Sigmoid colon (tissue), 7 donors: ENCODE results near the gene NTHL1. TPM values are rescaled to one million over a fixed set of nuclear protein-coding genes. Genes with fewer than 3 reads are reported as not detected.
A peak's percentile ranks its signal among the peaks of the same experiment; 100 is the strongest.

Experiments used
- DNase-seq: peaks from one replicate; pipeline ENCODE4 v3.0.0-alpha.2; 2019
- H3K27ac ChIP-seq, 4 donors: fragments of 200-600 bp; sonication (generic); one replicate each; pipeline ENCODE4 v1.5.1; 2016 to 2019; ENCODE audit warnings: mild to moderate bottlenecking in 1 of 4
- H3K27me3 ChIP-seq, 3 donors: fragments of 200-600 bp; sonication (generic); one replicate each; pipeline ENCODE4 v1.5.1; 2019; ENCODE audit warnings: mild to moderate bottlenecking in 1 of 3
- H3K36me3 ChIP-seq, 4 donors: fragments of 200-600 bp; sonication (generic); one replicate each; pipeline ENCODE4 v1.5.1; 2016 to 2019
- H3K4me1 ChIP-seq, 4 donors: fragments of 200-600 bp; sonication (generic); one replicate each; pipeline ENCODE4 v1.5.1; 2017 to 2019
- H3K4me3 ChIP-seq, 4 donors: fragments of 200-600 bp; sonication (generic); one replicate each; pipeline ENCODE4 v1.5.1; 2017 to 2019; ENCODE audit warnings: mild to moderate bottlenecking in 2 of 4, moderate library complexity in 1 of 4
- H3K9me3 ChIP-seq, 4 donors: fragments of 200-600 bp in 3 of 4; sonication (generic) in 3 of 4; one replicate each; pipeline versions ENCODE4 v1.5.1 to v1.6.1; 2013 to 2019
- CTCF ChIP-seq, 4 experiments: fragments of 450-650 bp in 3 of 4; fragments of 200-600 bp in 1 of 4; IDR thresholded peaks; one replicate each; pipeline ENCODE4 v1.5.1; 2016 to 2019; ENCODE audit warnings: antibody characterized with exemption in 4 of 4, mild to moderate bottlenecking in 3 of 4, moderate library complexity in 2 of 4
- EP300 ChIP-seq, 4 donors: sonication (generic); formaldehyde crosslinking; IDR thresholded peaks; one replicate each; pipeline ENCODE4 v1.6.1; 2017; ENCODE audit warnings: antibody characterized with exemption in 4 of 4
- POLR2A ChIP-seq, 2 donors: fragments of 450-650 bp; IDR thresholded peaks; one replicate each; pipeline ENCODE4 v1.6.1; 2016; ENCODE audit warnings: antibody characterized with exemption in 2 of 2, mild to moderate bottlenecking in 2 of 2, moderate library complexity in 2 of 2
- POLR2AphosphoS5 ChIP-seq, 4 donors: sonication (generic); formaldehyde crosslinking; IDR thresholded peaks; one replicate each; pipeline ENCODE4 v1.6.1; 2017; ENCODE audit warnings: antibody characterized with exemption in 4 of 4
- WGBS, 2 donors: extraction: QIAGEN DNeasy Blood & Tissue Kit; methylation state at CpG; one replicate each; pipeline ENCODE4 v1.1.7; 2013; 5-methylcytosine and 5-hydroxymethylcytosine counted together
- intact Hi-C: fragments of 100-400 bp; cut with DNase I; formaldehyde crosslinking; loops from one replicate; pipeline ENCODE4 v1.15.1; 2023
- polyA plus RNA-seq, 3 donors: library from polyadenylated mRNA; stranded (reverse); fragments of 200-250 nt; gene quantifications; one replicate each; pipeline ENCODE4 v1.2.3, GENCODE V29; 2013
- total RNA-seq, 4 donors: library from RNA; depleted of rRNA; stranded (reverse); fragments of >200 nt; gene quantifications; one replicate each; pipeline ENCODE4 v1.1.0, GENCODE V29; 2016
- donor health status: healthy with polysubstance abuse.
- donor health status: Bipolar disorder and iron deficiency.
- donor health status: healthy.

Gene NTHL1
- total and polyA plus RNA-seq, 7 donors: 18.4 to 44.5 (median 28.5) TPM

GRCh38 chr16:2048116-2048543, 496 bp upstream of the NTHL1 start:
- DNase-seq: no peak
- Histone ChIP-seq H3K27me3 (no peaks in the 10 kb centered on the region), H3K36me3 (peaks cover 12 to 43% (median 17%) of the 10 kb centered on the region in 4 donors), H3K27ac (peak overlapping the region; percentile 79 to 84 (median 82)), H3K4me1 (peaks cover 0 to 35% (median 28%) of the 10 kb centered on the region in 4 donors), H3K9me3 (no peaks in the 10 kb centered on the region), H3K4me3 (peak overlapping the region; percentile 87 to 95 (median 92))
- no peak for TF ChIP-seq CTCF (IDR thresholded peaks at IDR 0.05)
- no peak for TF ChIP-seq EP300 (IDR thresholded peaks at IDR 0.05)
- no peak for TF ChIP-seq POLR2A (IDR thresholded peaks at IDR 0.05)
- TF ChIP-seq POLR2AphosphoS5 (IDR thresholded peaks at IDR 0.05): no peak
- intact Hi-C loops: no loop called here
- WGBS, 2 donors: 1% methylated on average over 30 of the region's 30 CpGs

DNA sequence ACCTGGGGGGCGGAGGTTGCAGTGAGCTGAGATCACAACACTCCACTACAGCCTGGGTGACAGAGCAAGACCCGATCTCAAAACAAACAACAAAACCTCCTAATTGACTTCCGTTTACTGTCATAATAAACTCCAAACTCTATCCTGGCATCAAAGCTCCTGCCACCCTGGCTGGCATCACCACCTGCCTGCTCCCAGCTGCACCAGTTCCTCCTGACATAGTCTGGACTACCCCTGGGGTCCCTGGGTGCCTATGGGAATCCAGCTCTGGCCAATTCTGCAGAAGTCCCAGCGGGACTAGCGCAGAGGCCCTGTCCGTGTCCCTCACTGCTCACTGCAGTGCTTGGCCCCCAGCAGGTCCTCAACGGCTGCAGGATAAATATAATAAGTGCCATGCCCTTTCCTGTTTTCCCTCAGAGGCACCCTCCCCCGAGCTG, 723 bp downstream of the NTHL1 start:
- Histone ChIP-seq H3K4me1 (peaks cover 0 to 40% (median 30%) of the 10 kb centered on the region in 4 donors), H3K27ac (peak overlapping the region; percentile 79 to 84 (median 82))
- intact Hi-C loops: loop anchor here (2.0 kb wide), 1 partner anchor 20 kb away; the partner anchor contains the start of gene NHERF2

DNA sequence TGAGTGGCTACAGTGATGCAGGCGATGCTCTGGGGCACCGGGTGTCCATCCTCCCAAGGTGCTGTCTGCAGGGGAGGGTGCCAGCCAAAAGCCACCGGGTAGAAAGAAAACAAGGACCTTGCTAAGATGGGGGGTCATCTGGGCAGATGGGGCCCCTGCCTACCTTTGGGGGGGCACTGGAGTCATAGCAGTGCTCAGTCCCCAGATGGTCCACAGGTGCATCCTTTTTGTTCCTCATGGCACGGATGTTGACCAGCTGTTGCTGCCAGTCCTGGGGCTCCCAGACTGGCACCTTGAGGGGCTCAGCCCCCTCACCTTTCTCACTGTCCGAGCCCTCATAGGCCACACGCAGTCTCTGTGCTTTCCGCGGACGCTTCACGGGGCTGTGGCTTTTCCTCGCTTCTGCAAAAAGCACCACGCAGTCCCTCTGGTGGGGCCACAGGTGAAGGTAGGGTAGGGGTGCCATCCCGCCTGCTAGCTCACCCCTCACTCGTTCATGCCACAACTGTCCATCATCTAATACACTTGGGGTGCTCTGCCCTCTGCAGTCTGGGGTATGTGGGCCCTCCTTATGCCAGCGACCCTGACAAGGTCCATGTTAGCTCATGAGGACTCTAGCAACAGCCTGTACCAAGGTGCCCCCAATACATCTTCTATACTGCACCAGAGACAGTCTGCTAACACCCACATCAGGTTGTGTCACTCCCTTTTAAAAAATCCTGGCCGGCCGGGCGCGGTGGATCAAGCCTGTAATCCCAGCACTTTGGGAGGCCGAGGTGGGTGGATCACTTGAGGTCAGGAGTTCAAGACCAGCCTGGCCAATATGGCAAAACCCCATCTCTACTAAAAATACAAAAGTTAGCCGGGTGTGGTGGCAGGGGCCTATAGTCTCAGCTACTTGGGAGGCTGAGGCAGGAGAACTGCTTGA, 1.4 kb downstream of the NTHL1 start:
- no peak for TF ChIP-seq EP300 (IDR thresholded peaks at IDR 0.05)
- H3K36me3 ChIP-seq: peaks cover 5 to 28% (median 8%) of the 10 kb centered on the region in 4 donors
- H3K4me1 ChIP-seq: peaks cover 0 to 40% (median 30%) of the 10 kb centered on the region in 4 donors
- peak overlapping the region in 2 of 4 donors; percentile 95 for H3K4me3 ChIP-seq
- no peaks in the 10 kb centered on the region for H3K9me3 ChIP-seq
- H3K27me3 ChIP-seq: no peaks in the 10 kb centered on the region
- 70 to 82% methylated on average over 21 of the region's 21 CpGs for WGBS, 2 donors
- peak overlapping the region; percentile 79 to 84 (median 82) for H3K27ac ChIP-seq
- DNase-seq: no peak
- intact Hi-C loops: loop anchor here (2.0 kb wide), 1 partner anchor 19 kb away; the partner anchor contains the start of gene NHERF2

More for the DNA sequence above, 723 bp downstream of the NTHL1 start:
- no peaks in the 10 kb centered on the region for H3K27me3 ChIP-seq
- WGBS, 2 donors: 7 to 24% methylated on average over 8 of the region's 8 CpGs
- H3K36me3 ChIP-seq: peaks cover 6 to 35% (median 10%) of the 10 kb centered on the region in 4 donors
- H3K4me3 ChIP-seq: peak overlapping the region; percentile 87 to 95 (median 92)
- no peaks in the 10 kb centered on the region for H3K9me3 ChIP-seq
- no peak for DNase-seq
- no peak for TF ChIP-seq EP300 (IDR thresholded peaks at IDR 0.05)
- TF ChIP-seq POLR2A (IDR thresholded peaks at IDR 0.05): peak in 1 of 2 donors; percentile 40
- peak in 3 of 4 donors; percentile 19 to 46 (median 20) for TF ChIP-seq POLR2AphosphoS5 (IDR thresholded peaks at IDR 0.05)

DNA sequence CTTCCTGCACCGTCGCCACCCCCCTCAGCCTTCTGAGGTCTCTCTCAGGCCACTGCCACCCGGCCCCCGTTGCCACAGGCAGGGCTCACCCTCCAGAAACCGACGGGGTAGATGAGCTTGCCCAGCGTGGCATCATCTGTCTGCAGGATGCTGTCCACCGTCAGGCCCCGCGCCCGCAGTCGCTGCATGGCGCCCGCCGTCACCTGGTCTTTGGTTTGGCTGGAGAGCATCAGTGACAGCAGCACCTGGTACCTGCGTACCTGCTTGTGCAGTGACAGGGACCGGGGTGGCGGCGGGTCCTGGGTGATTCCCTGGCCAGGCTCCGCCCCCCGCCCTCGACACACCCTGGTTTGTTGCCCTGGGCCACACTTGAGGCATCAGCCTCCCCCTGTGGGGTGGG, 3.1 kb downstream of the NTHL1 start:
- 69 to 78% methylated on average over 22 of the region's 22 CpGs for WGBS, 2 donors
- H3K27me3 ChIP-seq: no peaks in the 10 kb centered on the region
- no peaks in the 10 kb centered on the region for H3K9me3 ChIP-seq
- H3K4me3 ChIP-seq: no peak overlapping the region
- intact Hi-C loops: no loop called here
- H3K36me3 ChIP-seq: peaks cover 0 to 13% (median 0%) of the 10 kb centered on the region in 4 donors
- H3K4me1 ChIP-seq: peaks cover 0 to 56% (median 42%) of the 10 kb centered on the region in 4 donors
- H3K27ac ChIP-seq: peak overlapping the region in 3 of 4 donors; percentile 6 to 28 (median 17)
- no peak for TF ChIP-seq CTCF (IDR thresholded peaks at IDR 0.05)
- DNase-seq: peak; percentile 63

GRCh38 chr16:2043667-2044451, 3.8 kb downstream of the NTHL1 start:
- 29 to 53% methylated on average over 26 of the region's 26 CpGs for WGBS, 2 donors
- Histone ChIP-seq H3K27ac (peak overlapping the region in 3 of 4 donors; percentile 13 to 46 (median 36)), H3K36me3 (peaks cover 0 to 13% (median 0%) of the 10 kb centered on the region in 4 donors), H3K9me3 (no peaks in the 10 kb centered on the region), H3K4me1 (peaks cover 0 to 57% (median 45%) of the 10 kb centered on the region in 4 donors), H3K4me3 (no peak overlapping the region), H3K27me3 (no peaks in the 10 kb centered on the region)
- DNase-seq: peak; percentile 66
- intact Hi-C loops: no loop called here
- TF ChIP-seq EP300 (IDR thresholded peaks at IDR 0.05): no peak
- no peak for TF ChIP-seq CTCF (IDR thresholded peaks at IDR 0.05)
- TF ChIP-seq POLR2A (IDR thresholded peaks at IDR 0.05): no peak
- no peak for TF ChIP-seq POLR2AphosphoS5 (IDR thresholded peaks at IDR 0.05)
